ENCODE results near the gene C19orf33.

C19orf33 gene

GRCh38 chr19:38280030-38280921 is 23.8 kb upstream of the C19orf33 start:
- no peak for FAIRE-seq

GRCh38 chr19:38281811-38282566 is 22.1 kb upstream of the C19orf33 start:
- no peak for FAIRE-seq

- FAIRE-seq = no peak
These were observed 20.8 kb upstream of the C19orf33 start for GRCh38 chr19:38283271-38283670.

- FAIRE-seq = no peak
These were observed 19.6 kb upstream of the C19orf33 start for GRCh38 chr19:38284422-38284821.

DNA sequence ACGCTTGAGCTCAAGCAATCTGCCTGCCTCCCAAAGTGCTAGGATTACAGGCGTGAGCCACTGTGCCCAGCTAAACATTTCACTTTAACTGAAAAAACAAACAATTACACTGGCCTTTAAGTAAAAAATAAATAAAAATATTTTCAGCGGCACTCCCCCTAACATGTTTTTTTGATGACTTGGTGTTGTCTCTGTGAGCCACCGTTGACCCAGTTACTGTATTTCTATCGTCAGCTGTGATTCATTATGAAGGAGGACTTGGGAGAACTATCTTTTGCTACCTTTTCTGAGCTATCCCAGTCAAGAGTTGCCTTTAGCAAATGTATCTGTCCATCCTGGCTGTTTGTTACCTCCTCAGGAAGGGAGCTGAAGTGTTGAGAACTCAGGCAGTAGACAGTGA is 18.5 kb upstream of the C19orf33 start:
- FAIRE-seq = no peak

- no peak for FAIRE-seq
These were observed 16.4 kb upstream of the C19orf33 start for GRCh38 chr19:38287604-38288003.

- FAIRE-seq = no peak
These were observed 15.8 kb upstream of the C19orf33 start for GRCh38 chr19:38288123-38288855.

- FAIRE-seq = no peak
These were observed 14.1 kb upstream of the C19orf33 start for GRCh38 chr19:38289955-38290354.

- no peak for FAIRE-seq
These were observed 13.4 kb upstream of the C19orf33 start for GRCh38 chr19:38290631-38291147.

DNA sequence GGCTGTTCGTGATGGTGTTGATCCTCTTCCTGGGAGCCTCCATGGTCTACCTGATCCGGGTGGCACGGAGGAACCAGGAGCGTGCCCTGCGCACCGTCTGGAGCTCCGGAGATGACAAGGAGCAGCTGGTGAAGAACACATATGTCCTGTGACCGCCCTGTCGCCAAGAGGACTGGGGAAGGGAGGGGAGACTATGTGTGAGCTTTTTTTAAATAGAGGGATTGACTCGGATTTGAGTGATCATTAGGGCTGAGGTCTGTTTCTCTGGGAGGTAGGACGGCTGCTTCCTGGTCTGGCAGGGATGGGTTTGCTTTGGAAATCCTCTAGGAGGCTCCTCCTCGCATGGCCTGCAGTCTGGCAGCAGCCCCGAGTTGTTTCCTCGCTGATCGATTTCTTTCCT is 12.2 kb upstream of the C19orf33 start:
- FAIRE-seq = no peak

DNA sequence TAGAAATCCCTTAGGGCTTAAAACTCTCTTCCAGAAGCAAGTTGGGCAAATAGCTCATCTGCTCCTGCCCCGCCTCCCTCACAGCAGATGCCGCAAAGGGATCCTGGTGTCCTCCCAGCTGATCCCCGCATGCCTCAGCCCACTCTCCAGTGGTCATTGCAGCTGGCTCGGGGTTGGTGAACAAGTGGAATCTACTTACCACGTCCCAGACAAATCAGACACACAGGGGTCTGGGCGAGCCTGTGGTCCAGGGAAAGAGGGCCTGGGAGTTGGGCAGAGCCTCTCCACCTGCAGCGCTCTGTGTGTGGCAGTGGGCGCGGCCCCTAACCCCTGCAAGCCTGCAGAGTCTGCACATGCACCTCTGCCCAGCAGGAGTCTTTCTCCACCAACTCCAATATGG is 10.8 kb upstream of the C19orf33 start:
- no peak for FAIRE-seq

GRCh38 chr19:38294090-38294489 is 10.0 kb upstream of the C19orf33 start:
- no peak for FAIRE-seq

GRCh38 chr19:38298821-38299680 is 5.0 kb upstream of the C19orf33 start:
- FAIRE-seq = no peak

GRCh38 chr19:38304352-38304865 is 358 bp downstream of the C19orf33 start:
- no peak for FAIRE-seq

DNA sequence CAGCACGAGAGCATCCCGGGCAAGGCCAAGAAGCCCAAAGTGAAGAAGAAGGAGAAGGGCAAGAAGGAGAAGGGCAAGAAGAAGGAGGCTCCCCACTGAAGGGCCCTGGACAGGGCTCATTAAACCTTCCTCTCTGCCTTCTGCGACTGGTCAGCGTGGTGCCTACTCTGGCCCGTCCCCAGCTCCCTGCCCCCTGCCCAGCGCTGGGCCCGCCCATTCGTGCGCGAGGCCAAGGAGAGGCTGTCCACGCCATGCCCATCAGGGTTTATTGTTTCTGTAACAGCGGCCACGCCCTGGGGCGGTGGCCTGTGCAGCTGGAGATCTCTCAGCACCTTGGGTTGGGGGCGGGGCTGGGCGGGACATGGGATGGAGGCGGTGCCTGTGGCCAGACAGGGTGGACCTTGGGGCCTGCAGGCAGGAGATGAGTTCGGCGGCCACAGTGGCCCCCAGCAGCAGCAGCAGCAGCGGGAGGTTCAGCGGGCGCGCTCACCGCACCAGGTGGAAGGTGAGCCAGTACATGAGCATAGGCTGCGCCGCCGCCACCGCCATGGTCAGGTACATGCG is 897 bp downstream of the C19orf33 start:
- no peak for FAIRE-seq

GRCh38 chr19:38306236-38306635 is 2.2 kb downstream of the C19orf33 start:
- no peak for FAIRE-seq

GRCh38 chr19:38307076-38307475 is 3.0 kb downstream of the C19orf33 start:
- no peak for FAIRE-seq

DNA sequence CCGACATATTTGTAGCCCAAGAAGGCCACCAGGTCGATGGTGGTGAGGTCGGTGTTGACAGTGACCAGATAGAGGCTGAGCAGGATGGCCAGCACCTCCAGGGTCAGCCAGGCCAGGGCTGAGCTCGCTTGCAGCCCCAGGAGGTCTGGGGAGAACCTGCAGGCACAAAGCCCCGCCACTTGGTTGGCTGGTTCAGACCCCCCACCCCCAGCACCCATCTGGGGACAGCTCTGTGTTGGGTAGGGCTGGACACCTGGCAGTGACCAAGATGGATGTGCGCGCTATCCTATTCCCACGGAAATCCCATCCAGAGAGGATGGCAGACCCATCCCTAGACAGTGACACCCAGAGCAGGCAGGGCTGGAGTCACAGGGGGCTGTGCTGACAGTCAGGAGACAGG is 3.5 kb downstream of the C19orf33 start:
- no peak for FAIRE-seq

DNA sequence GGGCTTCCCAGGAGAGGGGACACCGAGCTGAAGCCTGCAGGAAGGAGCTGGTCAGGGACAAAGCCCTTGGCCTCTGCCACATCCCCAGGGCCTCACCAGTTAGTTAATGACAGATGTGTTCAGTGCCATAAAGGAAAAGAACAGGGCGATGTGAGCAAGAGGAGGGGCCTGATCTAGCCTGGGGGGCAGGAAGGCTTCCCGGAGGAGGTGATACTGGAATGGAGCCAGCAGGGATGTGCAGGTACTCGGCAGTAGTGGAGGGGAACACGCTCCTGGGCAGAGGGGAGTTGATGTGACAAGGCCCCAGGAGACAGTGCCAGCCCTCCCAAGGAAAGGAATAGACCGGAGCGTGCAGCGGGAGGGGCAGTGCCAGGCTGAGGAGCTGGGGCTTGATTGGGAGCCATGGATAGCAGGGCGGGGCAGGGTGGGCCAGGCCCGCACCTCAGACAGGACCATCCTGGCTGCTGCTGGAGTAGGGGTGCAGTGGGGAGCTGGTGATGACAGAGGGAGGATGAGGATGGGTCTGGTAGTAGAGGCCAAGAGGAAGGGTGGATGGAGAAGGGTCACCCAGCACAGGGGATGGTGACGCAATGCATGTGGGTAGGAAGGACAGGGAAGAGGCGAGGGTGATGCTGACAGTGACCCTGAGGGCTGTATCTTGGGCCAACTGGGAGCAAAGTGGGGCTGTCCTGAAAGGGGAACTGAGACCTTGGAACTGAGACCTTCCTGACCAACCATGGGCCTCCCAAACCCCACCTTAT is 4.1 kb downstream of the C19orf33 start:
- FAIRE-seq = no peak

DNA sequence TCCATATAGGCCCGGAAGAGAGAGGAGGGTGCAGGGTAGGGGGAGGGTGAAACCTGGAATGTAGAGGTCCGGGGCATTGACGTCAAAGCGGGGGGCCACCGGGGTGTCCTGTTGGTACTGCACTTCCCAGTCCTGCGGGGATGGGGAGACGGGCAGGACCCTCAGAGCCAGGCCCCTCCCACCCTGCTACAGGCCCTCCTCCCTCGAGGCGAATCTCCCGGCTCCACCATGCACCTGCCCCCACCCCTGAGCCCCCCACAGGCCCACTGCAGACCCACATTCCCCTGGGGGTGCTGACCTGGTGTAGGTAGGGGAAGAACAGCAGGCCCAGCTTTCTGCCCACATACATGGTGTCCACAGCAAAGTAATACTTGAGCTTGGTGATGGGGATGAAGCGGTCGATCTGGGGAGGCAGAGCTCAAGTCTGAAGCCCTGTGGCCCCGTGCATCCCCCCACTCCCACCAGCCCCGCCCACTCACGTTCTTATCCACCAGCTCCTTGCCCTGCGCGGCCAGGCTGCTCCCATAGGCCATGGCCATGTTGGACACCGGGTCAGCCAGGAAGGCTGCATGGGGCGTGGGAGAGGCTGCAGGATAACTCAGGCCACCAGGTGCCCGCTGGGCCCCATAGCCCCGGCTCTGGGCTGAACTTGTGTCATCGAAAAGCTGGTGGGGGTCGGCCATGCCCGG is 5.0 kb downstream of the C19orf33 start:
- FAIRE-seq = no peak
